NCI-H1417 treated with DMSO at 0.1 percent for 48 hours (cell line): ENCODE measurements around the gene KLB.
A peak's percentile ranks its signal among the peaks of the same experiment; 100 is the strongest.
"Not testable (repeated sequence)": the region's sequence is repeated elsewhere in the genome, so short reads cannot be mapped to it uniquely, and the experiment has no call there.

Source experiments
- DNase-seq: peaks from one replicate; lab custom pipeline; 2025; lab: John Stamatoyannopoulos, UW

The KLB gene

GRCh38 chr4:39406763-39407583 is at the start of gene KLB:
TSS of gene KLB (plus strand) at chr4:39406930. CDS start at chr4:39406950, 20 bp downstream.
- no peak for DNase-seq

- no peak for DNase-seq
Observed at GRCh38 chr4:39357002-39357401, 49.7 kb upstream of the KLB start.

- not testable (repeated sequence) for DNase-seq
Observed at GRCh38 chr4:39360611-39361010, 46.1 kb upstream of the KLB start.

- no peak for DNase-seq
Observed at GRCh38 chr4:39362827-39363226, 43.9 kb upstream of the KLB start.

- no peak for DNase-seq
Observed at GRCh38 chr4:39363773-39364393, 42.8 kb upstream of the KLB start.

GRCh38 chr4:39365360-39365759 is 41.4 kb upstream of the KLB start:
- no peak for DNase-seq

DNA sequence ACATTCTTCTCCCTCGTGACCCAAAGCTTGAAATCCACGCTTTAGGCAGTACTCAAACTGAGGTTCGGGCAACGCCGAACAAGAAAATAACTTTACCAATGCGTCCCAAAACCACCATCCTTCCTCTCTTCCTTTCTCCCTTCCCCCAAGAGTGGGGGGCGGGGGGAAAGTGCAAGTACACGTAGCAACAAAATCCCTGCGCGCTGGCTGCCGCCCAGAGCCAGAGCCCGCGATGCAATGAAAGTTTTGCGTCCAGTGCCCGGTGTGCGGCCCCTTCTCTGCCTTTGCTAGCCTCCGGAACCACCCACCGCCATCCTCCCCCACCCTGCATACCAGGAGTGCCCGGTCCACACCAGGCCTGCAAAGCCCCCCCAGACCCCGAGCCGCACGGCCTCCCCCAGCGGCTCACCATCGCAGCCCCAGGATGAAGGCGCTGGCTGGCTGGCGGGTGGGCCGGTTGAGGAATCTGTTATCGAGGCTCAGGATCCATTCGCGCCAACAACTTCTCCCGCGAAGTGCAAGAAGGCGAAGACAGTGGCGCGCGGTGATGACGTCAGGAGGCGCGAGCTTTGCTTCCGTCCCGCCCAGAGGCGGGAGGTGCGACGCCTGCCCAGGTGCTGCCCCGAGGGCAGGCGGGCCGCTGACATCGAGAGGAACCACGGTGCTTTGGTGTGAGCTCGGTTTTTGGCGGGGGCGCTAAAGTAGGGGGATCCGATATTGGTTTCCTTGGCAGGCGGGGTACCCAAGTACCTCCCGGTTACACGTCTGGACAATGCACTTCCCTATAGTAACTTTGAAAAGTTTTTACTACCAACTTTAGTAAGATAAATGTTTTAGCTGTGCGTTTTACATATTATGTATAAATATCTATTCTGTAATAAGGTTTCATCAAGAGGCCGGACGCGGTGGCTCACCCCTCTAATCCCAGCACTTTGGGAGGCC is 40.6 kb upstream of the KLB start, which contains the start of gene RFC1:
Gene RFC1, minus strand, starts transcription at position 533 of the 942 bp plus-strand sequence. Its CDS starts 121 bp downstream, at position 412.
- DNase-seq: peak; percentile 31

DNA sequence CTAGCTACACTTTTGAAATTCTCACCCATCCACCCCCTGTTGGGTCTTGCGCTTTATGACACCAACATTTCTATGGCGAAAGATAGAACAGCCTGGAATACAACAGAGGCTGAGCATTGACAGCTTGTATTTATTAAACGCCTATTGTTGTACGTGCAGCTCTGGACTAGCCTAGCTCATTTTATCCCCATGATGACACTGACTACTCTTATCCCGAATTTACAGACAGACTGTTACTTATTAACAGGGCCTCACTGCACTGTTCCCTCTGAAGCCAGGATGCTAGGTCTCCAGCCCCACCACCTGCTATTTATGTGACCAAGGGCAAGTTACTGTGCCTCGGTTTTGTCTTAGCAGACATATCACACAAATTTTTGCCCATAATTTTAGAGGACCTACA is 39.6 kb upstream of the KLB start:
- no peak for DNase-seq

GRCh38 chr4:39369301-39369700 is 37.4 kb upstream of the KLB start:
- no peak for DNase-seq

GRCh38 chr4:39371209-39371608 is 35.5 kb upstream of the KLB start:
- DNase-seq: not testable (repeated sequence)

DNA sequence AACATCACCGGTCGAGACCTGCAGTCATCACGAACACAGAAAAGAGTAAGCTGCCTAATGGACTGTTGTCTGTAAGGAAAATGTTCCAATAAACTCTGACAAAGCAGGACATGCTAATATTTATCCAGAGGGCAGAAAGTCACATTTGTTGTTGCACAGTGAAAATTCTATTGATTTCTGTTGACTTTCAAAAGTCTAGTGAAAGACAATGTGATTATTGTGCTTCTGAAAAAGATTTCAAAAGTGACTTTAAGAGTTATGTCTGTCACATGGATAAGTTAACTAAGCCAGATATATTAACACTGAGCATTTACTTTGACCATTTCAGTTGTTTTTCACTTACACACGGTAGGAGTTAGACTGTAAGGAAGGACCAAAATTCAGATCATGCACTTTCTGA is 31.3 kb upstream of the KLB start:
- DNase-seq: no peak

DNA sequence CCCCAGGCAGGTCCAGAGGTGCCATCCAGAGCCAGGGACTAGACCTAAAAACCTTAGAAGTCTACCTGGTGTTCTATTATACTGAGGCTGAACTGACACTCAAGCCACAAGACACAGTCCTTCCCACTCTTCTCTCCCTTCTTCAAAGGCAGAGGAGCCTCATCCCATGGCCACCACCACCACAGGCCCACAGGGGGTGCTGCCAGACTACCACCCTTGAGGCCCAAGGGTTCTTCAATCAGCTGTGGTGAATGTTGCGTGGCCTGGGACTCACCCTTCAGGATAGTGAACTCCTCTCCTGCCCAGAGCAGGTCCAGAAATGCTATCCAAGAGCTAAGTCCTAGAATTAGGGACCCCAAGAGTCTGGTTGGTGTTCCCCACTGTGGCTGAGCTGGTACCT is 23.0 kb upstream of the KLB start:
- no peak for DNase-seq

DNA sequence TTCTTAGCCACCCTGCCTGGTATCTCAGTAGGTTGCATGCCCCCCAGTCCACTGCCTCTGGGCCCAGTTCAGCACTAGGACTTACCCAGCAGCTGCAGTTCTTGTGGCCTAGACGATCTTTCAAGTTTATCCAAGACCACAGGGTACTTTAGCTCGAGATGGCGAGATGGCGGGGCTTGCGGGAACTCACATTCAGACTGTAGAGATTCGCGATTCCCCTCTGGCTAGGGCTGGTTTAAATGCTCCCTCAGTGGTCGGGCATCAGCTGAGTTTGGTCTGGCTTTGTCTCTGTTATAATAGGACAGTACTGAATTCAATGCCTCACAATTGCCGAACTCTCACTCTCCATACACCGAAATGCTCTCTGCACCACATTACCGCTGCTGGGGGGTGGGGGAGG is 22.2 kb upstream of the KLB start:
- no peak for DNase-seq

DNA sequence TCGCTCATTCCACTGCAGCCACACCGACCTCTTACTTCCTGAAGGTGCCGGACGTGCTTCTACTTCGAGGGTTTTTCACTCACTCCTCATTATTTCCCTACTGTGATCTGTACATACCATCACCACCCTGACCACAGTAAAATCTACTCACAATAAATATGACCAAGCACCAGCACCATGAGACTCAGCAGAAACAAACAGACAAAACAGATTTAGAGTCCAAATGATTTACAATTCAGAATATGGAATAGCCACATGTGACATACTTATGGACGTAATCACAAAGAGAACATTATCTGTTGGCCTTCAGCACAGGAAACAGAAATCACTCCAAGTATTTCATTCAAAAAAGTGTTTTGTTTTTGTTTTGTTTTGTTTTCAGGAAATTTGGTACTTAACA is 16.1 kb upstream of the KLB start:
- no peak for DNase-seq

- DNase-seq: no peak
Observed at GRCh38 chr4:39394706-39395105, 12.0 kb upstream of the KLB start.

- not testable (repeated sequence) for DNase-seq
Observed at GRCh38 chr4:39401640-39402039, 5.1 kb upstream of the KLB start.

GRCh38 chr4:39407584-39407885 is 805 bp downstream of the KLB start:
- DNase-seq: no peak

- no peak for DNase-seq
Observed at GRCh38 chr4:39410415-39410814, 3.7 kb downstream of the KLB start.

- not testable (repeated sequence) for DNase-seq
Observed at GRCh38 chr4:39411561-39411960, 4.8 kb downstream of the KLB start.

- no peak for DNase-seq
Observed at GRCh38 chr4:39415678-39416283, 9.1 kb downstream of the KLB start.

GRCh38 chr4:39422247-39422646 is 15.5 kb downstream of the KLB start:
- no peak for DNase-seq

GRCh38 chr4:39425297-39425696 is 18.6 kb downstream of the KLB start:
- DNase-seq: not testable (repeated sequence)
